K562 treated with DMSO at 1 percent for 48 hours (cell line): ENCODE data around the gene PPP1R10. TPM values are rescaled to one million over a fixed set of nuclear protein-coding genes. Genes with fewer than 3 reads are reported as not detected.

Experiments
- total RNA-seq: library from RNA; unstranded; fragments of 300-600 nt; gene quantifications from 2 replicates; pipeline ENCODE4 v1.2.3, GENCODE V29; 2022; ENCODE audit warnings: low replicate concordance; ENCODE audit errors: extremely low read depth

Gene PPP1R10
- total RNA-seq = not detected in 2 replicates

GRCh38 chr6:30616811-30617564 is at the start of gene PPP1R10:
Gene PPP1R10 (minus strand): TSS chr6:30617243. CDS start chr6:30609944, 7,299 bp downstream.

GRCh38 chr6:30646450-30647241 is 29.6 kb upstream of the PPP1R10 start, which contains the start of gene C6orf136:
Gene C6orf136 (plus strand): TSS chr6:30647133. CDS start chr6:30647232, 99 bp downstream.

GRCh38 chr6:30626484-30627366 is 9.7 kb upstream of the PPP1R10 start, which contains the start of gene ATAT1:
Gene ATAT1 (plus strand): TSS chr6:30626874.

GRCh38 chr6:30617565-30618269 is 674 bp upstream of the PPP1R10 start, which contains the start of gene MRPS18B:
Gene MRPS18B (plus strand): TSS chr6:30617840. CDS start chr6:30617866, 26 bp downstream.

GRCh38 chr6:30571075-30571761 is 45.8 kb downstream of the PPP1R10 start, which contains the start of gene ABCF1:
Gene ABCF1 (plus strand): TSS chr6:30571442. CDS start chr6:30571488, 46 bp downstream.

GRCh38 chr6:30556906-30557682 is 59.9 kb downstream of the PPP1R10 start, which contains the start of gene PRR3:
Gene PRR3 (plus strand): TSS chr6:30557295. CDS start chr6:30557345, 50 bp downstream.

GRCh38 chr6:30556066-30556905 is 60.8 kb downstream of the PPP1R10 start, which contains the start of gene GNL1:
Gene GNL1 (minus strand): TSS chr6:30556489. CDS start chr6:30556203, 286 bp downstream.

Other genes starting within 250 kb of the PPP1R10 start
- gene HLA-E, start 127.7 kb downstream of the PPP1R10 start, total RNA-seq = not detected in 2 replicates
- not detected in 2 replicates for gene GNL1, start 60.8 kb downstream of the PPP1R10 start, total RNA-seq
- not detected in 2 replicates for gene PRR3, start 59.9 kb downstream of the PPP1R10 start, total RNA-seq
- gene ABCF1, start 45.8 kb downstream of the PPP1R10 start, total RNA-seq = not detected in 2 replicates
- not detected in 2 replicates for gene MRPS18B, start 597 bp upstream of the PPP1R10 start, total RNA-seq
- not detected in 2 replicates for gene ATAT1, start 9.6 kb upstream of the PPP1R10 start, total RNA-seq
- gene C6orf136, start 29.9 kb upstream of the PPP1R10 start, total RNA-seq = not detected in 2 replicates
- gene DHX16, start 55.8 kb upstream of the PPP1R10 start, total RNA-seq = not detected in 2 replicates
- not detected in 2 replicates for gene PPP1R18, start 69.4 kb upstream of the PPP1R10 start, total RNA-seq
- not detected in 2 replicates for gene NRM, start 73.7 kb upstream of the PPP1R10 start, total RNA-seq
- 246 TPM in 1 of 2 replicates, not detected in the other for gene MDC1, start 100.0 kb upstream of the PPP1R10 start, total RNA-seq
- gene TUBB, start 103.1 kb upstream of the PPP1R10 start, total RNA-seq = 976 and 1,473 TPM in 2 replicates
- 531 TPM in 1 of 2 replicates, not detected in the other for gene FLOT1, start 125.4 kb upstream of the PPP1R10 start, total RNA-seq
- not detected in 2 replicates for gene IER3, start 127.3 kb upstream of the PPP1R10 start, total RNA-seq